GM18907 (cell line): ENCODE results near the gene NEBL.
"Not testable (repeated sequence)": the region's sequence is repeated elsewhere in the genome, so short reads cannot be mapped to it uniquely, and the experiment has no call there.

Experiments
- ATAC-seq: cut with Tn5 transposase; IDR thresholded peaks from one replicate; pipeline ENCODE4 v1.9.1; 2021; ENCODE audit warnings: mild to moderate bottlenecking, moderate library complexity; ENCODE audit not compliant: unreplicated experiment

Gene NEBL

GRCh38 chr10:20897146-20897825, at the start of gene NEBL:
Gene NEBL, minus strand, starts transcription at chr10:20897311. Its CDS starts 106 bp downstream, at chr10:20897205.
- ATAC-seq = no peak

- no peak for ATAC-seq
These were observed 48.6 kb upstream of the NEBL start for GRCh38 chr10:20945546-20946332.

GRCh38 chr10:20944789-20945502, 47.8 kb upstream of the NEBL start:
- ATAC-seq = no peak

DNA sequence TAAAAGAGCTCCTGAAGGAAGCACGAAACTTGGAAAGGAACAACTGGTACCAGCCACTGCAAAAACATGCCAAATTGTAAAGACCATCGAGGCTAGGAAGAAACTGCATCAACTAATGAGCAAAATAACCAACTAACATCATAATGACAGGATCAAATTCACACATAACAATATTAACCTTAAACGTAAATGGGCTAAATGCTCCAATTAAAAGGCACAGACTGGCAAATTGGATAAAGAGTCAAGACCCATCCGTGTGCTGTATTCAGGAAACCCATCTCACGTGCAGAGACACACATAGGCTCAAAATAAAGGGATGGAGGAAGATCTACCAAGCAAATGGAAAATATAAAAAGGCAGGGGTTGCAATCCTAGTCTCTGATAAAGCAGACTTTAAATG, 42.3 kb upstream of the NEBL start:
- not testable (repeated sequence) for ATAC-seq

DNA sequence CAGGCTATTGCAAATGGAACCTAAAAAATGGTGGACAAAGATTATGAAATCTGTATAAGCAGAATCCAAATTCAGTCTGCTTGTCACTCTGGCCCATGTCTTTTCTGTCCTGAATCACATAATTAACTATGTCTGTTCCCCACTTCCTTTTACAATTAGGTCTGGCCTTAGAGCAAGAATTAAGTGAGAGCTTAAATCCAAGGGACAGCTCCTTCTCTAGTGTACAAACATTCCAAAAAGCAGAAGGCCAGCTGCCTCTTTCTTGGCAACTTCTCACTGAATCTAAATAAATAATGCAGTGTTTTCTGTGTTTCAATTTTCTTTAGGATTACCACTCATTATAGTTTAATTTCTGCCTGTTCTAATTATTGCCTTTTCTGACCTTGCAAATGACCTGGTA, 39.3 kb upstream of the NEBL start:
- no peak for ATAC-seq

GRCh38 chr10:20935931-20936330, 38.8 kb upstream of the NEBL start:
- no peak for ATAC-seq

GRCh38 chr10:20935301-20935700, 38.2 kb upstream of the NEBL start:
- ATAC-seq = no peak

GRCh38 chr10:20933705-20934104, 36.6 kb upstream of the NEBL start:
- ATAC-seq = no peak

GRCh38 chr10:20932606-20933126, 35.6 kb upstream of the NEBL start:
- ATAC-seq = no peak

DNA sequence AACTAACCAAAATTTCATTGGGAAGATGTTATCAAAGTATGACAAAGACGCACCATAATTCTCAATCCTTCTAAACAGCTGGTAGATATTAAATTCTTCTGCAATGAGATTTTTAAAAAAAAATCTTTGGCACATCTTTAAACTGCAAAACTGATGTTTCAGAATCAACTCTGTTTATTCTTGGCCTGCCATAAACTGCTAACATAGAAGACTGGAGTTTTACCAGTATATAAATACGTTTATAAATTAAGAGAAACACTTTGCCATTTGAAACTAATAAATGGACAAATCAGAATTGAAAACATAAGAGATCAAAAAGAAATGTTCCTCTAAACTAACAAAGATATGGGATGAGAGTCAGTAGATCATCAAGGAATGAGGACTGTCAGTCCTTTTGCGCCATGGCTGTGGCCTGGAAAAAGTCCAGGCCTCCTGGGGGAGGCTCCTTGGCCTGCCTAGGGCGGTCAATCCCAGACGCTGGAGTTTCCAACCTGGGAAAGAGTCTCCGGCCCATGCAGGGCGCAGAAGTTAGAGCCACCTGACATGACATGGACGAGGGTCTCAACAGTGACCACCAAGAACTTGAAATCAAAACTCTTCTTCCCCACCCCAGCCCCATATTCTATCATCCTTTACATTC, 34.2 kb upstream of the NEBL start:
- no peak for ATAC-seq

DNA sequence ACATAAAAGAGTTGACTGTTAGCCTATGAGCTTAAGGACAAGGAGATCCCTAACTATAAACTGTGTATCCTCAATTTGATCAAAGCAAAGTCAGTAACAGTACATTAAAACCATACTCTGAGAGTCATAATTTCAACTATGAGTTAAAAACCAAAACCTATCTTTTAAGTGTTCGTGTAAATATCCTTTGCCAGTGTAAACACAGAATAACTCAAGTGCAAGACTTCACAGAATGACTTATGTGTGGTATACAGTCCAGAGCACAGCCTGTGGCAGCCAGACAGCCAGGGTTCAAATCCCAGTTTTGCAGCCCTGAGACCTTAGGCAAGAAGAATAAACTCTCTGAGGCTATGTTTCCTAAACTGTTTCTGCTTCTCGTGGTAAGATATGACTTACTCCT, 30.3 kb upstream of the NEBL start:
- no peak for ATAC-seq

GRCh38 chr10:20922451-20922850, 25.3 kb upstream of the NEBL start:
- no peak for ATAC-seq

- no peak for ATAC-seq
These were observed 24.9 kb upstream of the NEBL start for GRCh38 chr10:20922033-20922432.

GRCh38 chr10:20920061-20920460, 22.9 kb upstream of the NEBL start:
- no peak for ATAC-seq

DNA sequence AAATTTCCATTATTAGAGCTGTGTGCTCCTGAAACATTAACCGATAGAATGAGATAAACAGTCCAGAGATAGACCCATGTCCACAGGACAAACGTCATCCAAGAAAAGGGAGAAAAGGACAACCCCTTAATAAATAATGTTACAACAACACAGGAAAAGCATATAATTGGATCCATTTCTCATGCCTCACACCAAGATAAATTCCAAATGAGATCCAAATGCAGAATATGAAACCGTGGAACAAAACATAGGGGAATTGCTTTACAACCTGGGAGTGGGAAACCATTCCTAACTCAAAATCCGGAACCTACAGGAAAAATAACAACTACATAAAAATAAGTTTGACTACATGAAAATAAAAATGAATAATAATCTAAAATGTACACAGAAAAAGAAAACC, 22.4 kb upstream of the NEBL start:
- no peak for ATAC-seq

GRCh38 chr10:20916976-20917375, 19.9 kb upstream of the NEBL start:
- ATAC-seq = no peak

GRCh38 chr10:20912969-20913368, 15.9 kb upstream of the NEBL start:
- no peak for ATAC-seq

DNA sequence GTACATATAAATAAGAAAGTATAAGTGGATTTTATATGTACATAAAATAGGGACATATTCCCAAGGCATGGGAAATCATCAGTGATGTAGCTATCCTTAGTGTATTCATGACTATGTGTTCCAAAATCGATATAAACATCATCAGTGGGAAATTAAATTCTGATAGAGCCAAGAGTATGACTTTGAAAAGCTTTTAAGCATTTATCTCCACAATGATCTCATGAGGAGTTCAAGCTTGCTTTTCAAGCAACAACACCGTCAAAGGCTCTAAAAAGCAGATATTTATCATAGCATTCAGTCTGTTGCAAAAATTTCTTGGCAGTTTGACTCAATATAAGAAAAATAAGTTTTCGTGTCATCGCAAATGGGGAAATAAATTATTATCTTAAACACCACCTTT, 14.5 kb upstream of the NEBL start:
- ATAC-seq = no peak

- ATAC-seq = no peak
These were observed 12.7 kb upstream of the NEBL start for GRCh38 chr10:20909801-20910200.

DNA sequence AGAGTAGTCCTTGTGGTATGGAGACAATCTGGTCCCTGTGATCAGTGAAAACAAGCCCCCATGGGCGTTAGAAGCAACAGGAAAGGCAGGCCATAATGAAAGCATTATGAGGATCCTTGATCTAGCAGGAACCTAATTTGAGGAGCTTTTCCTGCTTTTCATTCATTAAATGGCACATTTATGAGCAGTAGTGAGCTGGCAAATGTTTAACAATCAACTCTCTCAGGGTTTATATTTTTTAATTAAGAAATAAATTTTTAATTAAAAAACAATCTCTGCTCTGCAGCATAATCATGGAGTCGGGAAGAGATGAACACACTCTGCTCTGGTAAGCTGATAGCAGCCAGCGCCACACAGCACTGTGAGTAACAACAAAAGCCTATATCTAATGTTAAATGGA, 11.3 kb upstream of the NEBL start:
- ATAC-seq = no peak
